GM04504 (cell line): ENCODE measurements around the gene RARRES2.
A peak's percentile ranks its signal among the peaks of the same experiment; 100 is the strongest.

Source experiments
- DNase-seq: peaks from one replicate; pipeline ENCODE4 v3.0.0-alpha.2; 2012; ENCODE audit warnings: low read depth

RARRES2 gene

DNA sequence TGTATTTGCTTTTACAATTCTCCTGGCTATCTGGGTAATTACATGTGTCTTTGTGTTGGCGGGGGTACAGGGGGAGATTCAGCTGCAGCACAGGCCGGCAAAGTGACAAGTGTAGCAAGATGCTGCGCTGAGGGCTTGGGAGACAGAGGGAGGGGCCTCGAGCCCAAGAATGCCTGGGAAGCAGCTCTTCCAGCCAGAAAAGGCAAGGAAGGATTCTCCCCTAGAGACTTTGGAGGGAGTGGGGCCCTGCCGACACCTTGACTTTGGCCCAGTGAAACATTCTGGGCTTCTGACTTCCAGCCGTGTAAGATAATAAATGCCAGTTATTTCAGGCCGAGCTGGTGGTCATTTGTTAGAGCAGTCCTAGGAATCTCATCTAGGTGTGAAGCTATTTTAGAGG, 20.0 kb upstream of the RARRES2 start:
- DNase-seq = no peak

DNA sequence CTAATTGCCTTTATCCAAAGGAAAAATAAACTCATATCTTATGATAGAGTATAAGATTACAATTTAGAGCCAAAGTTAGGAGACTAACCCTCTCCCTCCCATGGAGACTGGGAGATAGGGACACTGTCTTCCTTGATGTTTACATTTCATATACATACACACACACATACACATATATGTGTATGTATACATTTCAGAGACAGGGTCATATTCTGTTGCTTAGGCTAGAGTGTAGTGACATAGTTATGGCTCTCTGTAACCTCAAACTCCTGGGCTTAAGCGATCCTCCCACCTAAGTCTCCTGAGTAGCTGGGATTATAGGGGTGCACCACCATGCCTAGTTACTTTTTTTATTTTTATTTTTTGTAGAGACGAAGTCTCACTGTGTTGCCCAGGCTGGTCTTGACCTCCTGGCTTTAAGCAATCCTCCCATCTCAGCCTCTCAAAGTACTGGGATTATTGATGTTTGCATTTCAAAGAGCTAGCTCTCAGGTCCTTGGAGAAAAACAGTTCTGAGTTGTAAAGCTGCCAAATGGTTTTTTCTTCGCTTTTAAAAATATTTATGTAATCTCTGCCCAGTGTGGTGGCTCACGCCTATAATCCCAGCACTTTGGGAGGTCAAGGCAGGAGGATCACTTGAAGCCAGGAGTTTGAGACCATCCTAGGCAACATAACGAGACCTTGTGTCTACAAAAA, 19.1 kb upstream of the RARRES2 start:
- no peak for DNase-seq

DNA sequence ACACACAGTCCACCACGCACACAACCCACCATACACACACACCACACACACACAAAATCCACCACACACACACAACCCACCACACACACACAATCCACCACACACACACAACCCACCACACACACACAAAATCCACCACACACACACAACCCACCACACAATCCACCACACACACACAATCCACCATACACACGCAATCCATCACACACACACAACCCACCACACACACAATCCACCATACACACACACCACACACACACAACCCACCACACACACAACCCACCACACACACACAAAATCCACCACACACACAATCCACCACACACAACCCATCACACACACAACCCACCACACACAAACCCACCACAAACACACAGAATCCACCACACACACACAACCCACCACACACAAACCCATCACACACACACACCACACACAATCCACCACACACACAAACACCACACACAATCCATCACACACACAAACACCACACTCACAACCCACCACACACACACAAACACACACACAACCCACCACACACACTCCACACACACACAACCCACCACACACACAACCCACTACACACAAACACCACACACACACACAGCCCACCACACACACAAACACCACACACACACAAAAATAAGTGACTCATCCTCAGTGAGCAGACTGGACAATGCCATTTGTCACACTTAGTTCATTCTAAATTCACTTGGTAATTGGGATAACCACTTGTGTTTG, 18.4 kb upstream of the RARRES2 start:
- DNase-seq = no peak

DNA sequence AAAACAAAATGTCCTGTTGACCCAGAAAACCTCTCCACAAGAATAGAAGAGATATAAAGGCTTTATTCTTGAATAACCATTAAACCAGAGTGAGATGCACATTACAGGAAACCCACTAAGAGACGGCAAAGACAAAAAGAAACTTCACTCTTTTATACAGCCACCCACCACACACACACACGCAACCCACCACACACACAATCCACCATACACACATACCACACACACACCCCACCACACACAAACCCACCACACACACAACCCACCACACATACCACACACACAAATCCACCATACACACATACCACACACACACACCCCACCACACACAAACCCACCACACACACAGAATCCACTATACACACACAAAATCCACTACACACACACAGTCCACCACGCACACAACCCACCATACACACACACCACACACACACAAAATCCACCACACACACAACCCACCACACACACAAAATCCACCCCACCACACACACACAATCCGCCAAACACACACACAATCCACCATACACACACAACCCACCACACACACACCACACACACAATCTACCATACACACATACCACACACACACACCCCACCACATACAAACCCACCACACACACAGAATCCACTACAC, 17.7 kb upstream of the RARRES2 start:
- no peak for DNase-seq

DNA sequence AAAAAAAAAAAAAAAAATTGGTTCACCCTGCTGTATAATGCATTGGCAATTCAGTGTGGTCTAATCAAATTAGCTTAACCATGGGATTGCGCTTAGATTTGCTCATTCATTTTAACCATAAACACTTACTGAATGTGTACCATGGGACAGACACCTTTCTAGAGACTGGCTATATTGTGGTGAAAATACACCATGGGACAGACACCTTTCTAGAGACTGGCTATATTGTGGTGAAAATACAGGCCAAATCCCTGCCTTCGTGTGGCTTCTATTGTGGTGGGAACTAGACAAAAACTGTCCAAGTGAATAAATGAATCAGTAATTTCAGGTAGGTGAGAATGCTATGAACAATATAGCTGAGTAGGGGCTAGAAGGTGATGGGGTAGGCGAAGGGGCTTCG, 17.0 kb upstream of the RARRES2 start:
- DNase-seq = no peak

DNA sequence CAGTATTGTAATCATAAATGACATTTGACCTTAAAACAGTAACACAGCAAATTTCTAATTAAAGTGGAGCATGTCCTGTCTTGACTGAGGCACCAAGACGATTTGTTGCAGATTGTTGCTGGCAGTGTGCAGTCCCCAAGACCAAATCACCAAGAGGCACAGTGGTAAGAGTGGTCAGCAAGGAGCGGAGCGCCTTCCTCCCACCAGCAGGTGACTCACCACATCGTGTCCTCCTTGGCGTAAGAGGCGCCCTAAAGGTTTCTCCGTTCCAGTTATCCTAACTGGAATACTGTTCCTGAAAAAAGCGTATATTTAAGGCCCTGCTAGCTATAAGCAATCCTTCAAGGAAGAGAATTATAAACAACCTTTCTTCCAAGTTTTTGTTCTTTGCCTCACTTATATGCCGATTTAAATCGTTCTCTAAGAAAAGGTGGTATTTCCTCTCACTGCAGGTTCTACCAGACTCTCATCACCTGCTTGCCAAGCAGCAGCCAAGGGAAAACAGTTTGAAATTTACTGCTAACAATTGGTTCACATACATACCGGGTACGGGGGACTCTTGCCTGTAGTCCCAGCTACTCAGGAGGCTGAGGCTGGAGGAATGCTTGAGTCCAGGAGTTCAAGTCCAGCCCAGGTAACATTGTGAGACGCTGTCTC, 16.5 kb upstream of the RARRES2 start:
- no peak for DNase-seq

DNA sequence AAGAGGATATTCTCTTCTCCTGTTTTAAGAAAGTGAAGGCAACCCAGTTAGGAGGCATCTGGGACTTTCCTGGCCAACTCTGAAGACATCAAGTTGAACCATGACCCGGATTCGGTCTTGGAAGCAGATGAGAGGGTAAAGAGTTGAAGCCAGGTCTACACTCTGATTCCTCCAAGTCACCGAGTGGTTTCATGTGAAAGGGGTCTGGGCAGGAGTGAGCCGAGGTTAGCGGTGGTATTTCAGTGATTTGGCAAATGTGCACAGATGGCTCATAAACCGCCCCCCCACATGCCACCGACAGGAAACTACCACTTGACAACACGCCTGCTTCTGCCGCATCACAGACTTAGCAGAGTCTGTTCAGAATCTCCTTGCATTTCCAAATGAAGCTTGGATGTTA, 15.8 kb upstream of the RARRES2 start:
- no peak for DNase-seq

DNA sequence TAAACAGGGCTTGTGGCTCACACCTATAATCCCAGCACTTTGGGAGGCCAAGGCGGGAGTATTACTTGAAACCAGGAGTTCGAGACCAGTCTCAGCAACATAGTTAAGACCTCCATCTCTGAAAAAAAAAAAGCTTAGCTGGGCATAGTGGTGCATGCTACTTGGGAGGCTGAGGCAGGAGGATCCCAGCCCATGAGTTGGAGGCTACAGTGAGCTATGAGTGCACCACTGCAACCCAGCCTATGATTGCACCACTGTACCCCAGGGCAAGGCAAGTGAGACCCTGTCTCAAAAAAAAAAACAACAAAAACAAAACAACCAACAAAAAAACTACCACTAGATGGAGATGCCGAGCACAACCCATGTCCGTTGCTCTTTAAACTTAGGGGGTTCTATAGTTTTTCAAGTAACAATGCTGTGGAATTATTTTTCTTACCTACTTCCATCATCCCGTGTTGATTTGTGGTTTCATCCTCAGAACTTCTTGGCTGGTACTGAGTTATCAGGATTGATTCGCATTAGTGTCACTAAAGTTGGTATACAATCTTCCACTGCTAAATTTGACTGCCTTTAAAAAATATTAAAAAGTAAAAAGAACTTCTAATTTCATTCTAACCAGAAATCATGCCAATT, 15.0 kb upstream of the RARRES2 start:
- DNase-seq = no peak

DNA sequence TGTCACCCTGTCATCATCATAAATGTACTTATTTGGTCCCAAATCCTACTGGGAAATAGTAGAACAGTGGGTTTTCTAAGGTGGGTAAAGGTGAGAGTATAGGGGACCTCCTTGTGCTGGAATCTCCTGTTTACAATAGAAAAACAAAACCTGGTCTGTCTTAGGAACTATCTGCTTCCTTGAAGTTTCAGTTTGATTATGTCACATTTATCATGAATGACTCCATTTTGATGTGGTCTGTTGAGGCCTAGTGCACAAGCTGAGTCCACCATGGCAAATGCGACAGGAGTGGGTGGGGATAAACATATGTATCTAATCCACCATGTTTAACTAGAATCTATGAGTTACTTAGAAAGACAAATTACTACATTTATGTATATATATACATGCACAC, 14.2 kb upstream of the RARRES2 start:
- DNase-seq = no peak

DNA sequence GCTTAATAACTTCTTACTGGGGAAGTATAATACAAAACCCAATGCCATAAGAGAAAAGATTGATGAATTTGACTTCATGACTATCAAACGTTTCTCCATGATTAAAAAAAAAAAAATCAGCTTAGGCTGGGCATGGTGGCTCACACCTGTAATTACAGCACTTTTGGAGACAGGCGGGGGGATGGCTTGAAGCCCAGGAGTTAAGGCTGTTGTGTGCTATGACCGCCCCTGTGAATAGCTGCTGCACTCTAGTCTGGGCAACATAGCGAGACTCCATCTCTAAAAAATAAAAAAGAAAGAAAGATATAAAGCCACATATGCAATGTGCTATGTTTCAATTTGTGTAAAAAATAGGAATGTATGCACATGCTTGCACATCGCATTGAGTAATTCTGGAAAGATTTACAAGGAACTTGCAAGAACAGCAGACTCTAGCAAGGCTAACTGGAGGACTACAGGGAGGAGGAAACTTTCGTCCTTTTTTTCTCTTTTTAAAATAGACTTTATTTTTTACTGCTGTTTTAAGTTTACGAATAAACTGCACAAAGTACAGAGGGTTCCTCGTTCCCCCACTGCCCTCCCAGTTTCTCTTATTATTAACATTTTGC, 10.3 kb upstream of the RARRES2 start:
- no peak for DNase-seq

DNA sequence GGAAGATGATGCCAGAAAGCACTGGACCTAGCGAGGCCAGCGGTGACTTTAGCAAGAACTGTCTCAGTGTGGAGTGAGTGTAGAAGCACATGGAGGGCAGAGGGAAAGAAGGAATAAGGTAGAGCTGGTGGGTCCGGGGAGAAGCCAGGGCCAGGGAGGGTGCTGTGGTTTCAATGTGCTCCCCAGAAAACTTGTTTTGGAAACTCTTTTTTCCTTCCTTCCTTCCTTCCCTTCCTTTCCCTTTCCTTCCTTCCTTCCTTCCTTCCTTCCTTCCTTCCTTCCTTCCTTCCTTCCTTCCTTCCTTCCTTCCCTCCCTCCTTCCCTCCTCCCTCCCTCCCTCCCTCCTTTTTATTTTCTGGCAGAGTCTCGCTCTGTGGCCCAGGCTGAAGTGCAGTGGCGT, 5.5 kb upstream of the RARRES2 start:
- no peak for DNase-seq

DNA sequence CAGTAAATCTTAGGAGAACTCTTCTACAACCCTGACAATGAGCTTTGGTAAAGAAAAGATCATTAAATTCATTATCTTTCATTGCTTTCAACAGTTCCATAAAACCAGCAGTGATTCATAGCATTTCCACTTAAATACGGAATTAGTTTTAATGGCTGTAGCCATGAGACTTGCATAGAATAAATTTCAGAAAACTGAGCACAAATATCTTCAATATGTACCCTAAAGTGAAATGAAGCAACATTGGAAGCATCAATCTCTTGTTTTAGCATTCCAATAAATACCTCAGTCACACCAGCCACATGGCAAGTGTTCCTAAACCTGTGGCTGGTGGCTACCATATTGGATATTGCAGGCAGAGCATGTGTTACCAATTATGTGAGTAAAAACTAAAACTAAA, 3.6 kb upstream of the RARRES2 start:
- peak; percentile 77 for DNase-seq

DNA sequence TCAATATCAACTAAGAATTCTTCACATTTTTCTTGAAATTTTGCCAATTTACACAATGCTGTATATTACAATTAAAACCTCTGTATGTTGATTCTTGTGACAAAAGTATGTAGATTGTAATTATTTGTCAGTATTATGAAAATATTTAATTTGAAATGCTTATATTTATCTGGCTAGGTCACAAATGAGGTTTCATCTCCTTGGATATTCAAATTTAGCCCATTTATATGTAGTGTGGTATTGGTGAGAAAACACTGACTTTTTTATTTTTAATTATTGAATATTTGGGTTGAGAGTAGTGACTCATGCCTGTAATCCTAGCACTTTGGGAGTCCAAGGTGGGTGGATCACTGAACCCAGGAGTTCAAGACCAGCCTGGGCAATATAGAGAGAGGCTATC, 2.9 kb upstream of the RARRES2 start:
- no peak for DNase-seq

DNA sequence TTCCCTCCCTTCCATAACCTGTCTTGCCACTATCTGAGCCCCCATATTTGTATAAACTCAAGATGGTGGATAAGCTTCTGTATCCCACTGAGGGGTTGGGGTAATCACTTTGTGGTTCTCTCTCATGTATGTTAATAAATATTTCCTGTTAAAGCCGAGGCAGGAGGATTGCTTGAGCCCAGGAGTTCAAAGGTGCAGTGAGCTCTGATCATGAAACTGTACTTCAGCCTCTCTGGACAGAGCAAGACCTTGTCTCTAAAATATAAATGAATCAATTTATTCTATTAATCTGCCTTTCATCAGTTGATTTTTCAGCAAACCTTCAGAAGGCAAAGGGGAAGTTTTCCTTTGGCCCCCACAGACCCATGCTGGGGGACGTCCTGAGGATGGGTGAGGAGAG, 1.8 kb upstream of the RARRES2 start:
- no peak for DNase-seq

DNA sequence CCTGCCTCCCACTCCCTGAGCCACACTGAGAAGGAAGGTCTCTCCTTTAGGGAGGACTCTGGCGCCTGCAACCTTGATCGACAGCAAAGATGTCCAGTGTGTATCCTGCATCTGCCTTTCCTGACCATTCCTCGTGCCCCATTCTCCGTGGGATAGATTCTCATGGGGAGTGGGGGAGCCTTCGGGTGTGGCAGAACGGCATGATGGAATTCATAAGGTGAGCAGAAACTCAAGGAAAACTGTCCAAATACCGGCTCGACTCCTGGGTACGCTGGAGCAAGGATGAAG, 636 bp upstream of the RARRES2 start:
- DNase-seq = no peak

DNA sequence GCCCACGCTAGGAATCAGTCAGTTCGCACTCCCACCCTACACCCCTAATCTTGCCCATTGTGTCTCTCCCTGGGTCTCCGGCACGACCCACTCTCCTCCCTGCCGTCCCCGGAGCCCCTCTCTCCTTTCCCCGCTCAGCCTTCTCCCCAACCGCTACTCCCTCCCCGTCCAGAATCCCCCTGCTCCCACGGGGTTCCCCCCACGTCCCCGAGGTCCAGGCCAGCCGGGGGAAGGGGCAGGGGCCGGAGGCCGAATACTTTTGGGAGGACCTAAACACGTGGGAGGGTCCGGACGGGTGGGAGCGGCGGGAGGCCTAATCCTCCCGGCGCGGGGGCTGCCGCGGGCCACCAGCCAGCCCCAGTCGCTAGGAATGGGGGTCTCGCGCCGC, 560 bp downstream of the RARRES2 start:
- no peak for DNase-seq

DNA sequence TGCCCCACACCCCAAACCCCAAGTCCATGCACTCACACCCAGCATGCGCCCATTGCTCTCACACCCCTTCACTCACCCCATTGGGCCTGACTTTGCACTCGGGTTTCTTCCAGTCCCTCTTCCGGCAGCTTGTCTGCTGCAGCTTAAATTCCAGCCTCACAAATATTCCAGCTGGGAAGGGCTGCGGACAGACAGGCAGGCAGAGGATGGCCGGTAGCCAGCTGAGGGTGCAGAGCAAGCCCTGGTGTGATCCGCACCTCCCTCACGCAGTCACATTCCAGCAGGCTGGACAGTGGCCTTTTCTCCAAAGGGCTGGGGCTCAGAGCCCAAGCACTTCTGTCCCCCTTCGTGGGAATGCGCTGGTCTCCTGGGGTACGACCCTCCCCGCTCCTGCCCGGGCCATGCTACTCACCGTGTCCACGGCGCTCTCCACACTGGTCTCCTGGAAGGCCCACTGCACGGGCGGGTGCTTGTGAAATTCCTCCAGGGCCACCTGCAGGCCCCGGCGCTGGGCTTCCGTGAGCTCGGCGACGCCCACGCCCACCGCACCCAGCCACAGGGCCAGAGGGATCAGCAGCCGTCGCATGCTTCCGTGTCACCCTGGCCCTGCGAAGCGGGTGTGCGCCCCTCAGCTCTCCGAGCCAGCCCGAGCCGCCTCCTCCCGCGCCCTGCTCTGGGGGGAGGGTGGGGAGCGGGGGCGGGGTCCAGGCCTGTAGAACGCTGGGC, 1.2 kb downstream of the RARRES2 start:
- DNase-seq = peak; percentile 40

DNA sequence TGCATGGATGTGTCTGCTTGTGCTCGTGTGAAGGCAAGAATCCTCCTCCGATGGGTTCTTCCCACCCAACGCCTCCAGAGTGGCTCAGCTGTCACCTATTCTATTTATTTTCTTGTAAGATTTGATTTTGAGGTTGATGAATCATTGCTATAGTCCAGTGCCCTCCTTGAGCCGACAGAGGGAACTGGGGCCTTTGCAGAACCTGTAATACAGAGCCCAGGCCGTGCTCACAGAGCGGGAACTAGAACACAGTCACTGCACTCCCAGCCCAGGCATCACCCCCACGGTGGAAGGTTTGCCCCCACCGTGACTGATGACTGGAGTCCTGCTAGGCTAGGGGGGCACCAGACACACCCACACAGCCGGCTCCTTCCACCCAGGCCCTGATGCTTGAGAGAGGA, 2.0 kb downstream of the RARRES2 start:
- no peak for DNase-seq

DNA sequence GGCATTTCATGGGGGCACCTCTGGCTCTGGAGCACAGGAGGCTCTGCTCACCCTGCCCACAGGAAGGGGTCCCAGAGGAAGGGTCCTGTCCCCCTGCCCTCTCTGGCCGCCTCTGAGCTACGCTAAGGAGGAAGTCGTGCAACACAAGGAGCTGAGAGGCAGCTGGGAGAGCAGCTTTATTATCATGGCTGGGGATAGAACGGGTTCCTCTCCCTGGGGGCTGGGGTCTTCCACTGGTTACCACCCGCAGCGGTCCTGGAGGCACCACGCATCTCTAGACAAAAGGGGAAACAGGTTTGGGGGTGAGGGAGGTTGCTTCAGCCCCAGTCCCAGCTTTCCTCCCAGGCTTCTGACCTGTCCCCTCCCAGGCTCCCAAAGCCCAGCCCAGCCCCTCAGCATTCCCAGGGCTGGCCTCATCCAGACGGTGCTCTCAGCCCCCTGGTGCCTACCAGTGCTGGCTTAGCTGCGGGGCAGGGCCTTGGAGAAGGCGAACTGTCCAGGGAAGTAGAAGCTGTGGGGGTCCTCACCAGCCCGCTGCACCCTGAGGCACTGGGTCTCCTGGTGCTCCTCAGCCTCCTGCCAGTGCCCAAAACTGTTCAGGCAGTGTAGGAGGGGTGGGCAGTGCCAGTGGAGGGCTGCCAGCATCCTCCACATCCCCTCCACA, 3.1 kb downstream of the RARRES2 start:
- no peak for DNase-seq

DNA sequence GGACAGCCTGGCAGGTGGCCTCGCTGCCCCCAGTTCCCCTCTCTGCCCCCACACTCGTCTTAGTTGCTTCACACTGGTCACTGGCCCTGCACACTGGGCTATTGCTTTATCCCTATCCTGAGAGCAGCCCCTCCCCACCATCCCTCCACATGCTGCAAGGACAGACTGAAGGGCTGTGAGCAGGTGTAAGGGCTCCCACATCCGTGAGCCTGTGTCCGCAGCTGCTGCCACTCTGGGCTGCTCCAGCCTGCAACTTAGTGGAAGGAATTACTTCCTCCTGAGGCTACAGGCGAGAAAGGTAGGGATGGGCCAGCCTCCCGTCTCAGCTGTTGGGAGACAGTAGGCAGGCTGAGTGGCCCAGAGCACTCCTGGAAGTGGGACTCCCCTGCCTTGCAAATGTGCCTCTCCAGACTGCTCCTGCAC, 3.8 kb downstream of the RARRES2 start:
- no peak for DNase-seq

DNA sequence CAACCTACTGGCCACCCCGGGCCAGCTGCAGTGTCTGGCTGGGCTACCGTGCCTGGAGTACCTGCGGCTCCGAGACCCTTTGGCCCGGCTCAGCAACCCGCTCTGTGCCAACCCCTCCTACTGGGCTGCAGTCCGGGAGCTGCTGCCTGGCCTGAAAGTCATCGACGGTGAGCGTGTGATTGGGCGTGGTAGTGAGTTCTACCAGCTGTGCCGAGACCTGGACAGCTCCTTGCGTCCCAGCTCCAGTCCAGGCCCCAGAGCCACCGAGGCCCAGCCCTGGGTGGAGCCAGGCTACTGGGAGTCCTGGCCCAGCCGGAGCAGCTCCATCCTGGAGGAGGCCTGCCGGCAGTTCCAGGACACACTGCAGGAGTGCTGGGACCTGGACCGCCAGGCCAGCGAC, 4.2 kb downstream of the RARRES2 start:
- no peak for DNase-seq
